Measurements from ENCODE around the gene LRRC47. TPM values are rescaled to one million over a fixed set of nuclear protein-coding genes. Genes with fewer than 3 reads are reported as not detected.
A peak's percentile ranks its signal among the peaks of the same experiment; 100 is the strongest.

The LRRC47 gene
- total RNA-seq, 1 donor from 2014 or later, result 57.9 TPM

DNA sequence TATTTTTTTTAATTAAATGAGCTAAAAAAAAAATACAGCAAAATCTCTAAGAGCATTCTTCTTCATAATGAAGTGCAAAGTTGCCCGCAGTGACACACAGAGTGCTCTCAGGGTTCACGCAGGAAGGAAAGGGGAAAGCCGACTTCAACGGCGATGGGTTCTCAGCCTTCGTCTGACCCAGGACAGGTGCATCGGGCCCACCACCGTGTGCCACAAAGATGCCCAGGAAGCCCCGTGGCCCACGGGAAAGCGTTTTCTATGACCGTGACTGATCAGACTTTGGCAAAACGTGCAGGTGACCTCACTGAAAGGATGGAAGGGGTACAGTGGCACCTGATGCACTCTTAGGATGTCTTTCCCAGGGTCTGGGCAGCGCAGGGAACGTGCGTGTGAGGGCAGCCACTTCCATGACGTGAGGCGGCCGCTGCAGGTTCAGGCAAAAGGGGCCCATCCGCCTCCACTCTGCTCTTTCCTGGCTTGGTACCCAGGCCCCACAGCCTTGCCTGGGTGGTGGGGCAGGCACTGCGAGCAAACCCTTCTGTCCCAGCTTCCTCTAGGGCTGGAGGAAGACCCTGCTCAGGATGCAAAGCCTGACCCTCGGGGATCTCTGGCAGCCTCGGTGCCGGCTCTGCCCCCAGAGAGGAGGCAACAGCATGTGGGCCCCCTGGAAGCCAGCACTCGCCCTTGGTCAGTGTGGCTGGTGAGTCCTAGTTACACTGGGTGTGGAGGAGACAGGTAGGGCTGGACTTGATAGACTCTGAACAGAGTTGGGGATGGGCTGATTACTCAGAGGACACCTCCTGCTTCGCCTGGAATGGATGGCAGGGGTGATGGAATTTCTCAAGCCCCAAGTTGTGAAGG is 8.3 kb downstream of the LRRC47 start:
- no peak overlapping the region for H3K4me3 Mint-ChIP-seq
- no peaks in the 10 kb centered on the region for H3K27me3 Mint-ChIP-seq (ENCODE audit: low read depth)
- peaks cover 7% of the 10 kb centered on the region for H3K36me3 Mint-ChIP-seq (ENCODE audit: low read depth)
- no peak for DNase-seq (ENCODE audit: low read depth, low spot score)
- no peaks in the 10 kb centered on the region for H3K9me3 Mint-ChIP-seq
- no peaks in the 10 kb centered on the region for H3K4me1 Mint-ChIP-seq
- H3K27ac Mint-ChIP-seq (ENCODE audit: unreplicated experiment), result peak overlapping the region; percentile 88
- no peak for TF ChIP-seq CTCF (conservative IDR thresholded peaks at IDR 0.05)

DNA sequence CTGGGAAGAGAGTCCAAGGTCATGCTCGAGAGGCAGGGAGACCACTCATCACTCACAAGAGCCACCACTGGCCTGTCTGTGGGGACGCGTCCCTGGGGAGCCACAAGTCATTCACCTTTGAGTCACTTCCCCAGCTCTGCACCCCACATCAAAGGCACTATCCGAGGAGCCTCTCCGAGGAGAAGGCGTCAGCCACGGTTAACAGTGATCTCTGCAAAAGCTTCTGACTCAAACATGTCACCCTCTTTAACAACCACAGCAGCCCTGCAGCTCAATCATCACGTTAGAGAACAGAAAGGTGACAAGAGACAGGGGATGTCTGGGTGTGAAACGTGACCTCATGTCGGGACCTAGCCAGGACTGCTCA is 9.0 kb downstream of the LRRC47 start:
- Mint-ChIP-seq H3K27ac (ENCODE audit: unreplicated experiment) (no peak overlapping the region), H3K27me3 (ENCODE audit: low read depth) (no peaks in the 10 kb centered on the region), H3K36me3 (ENCODE audit: low read depth) (peaks cover 7% of the 10 kb centered on the region), H3K9me3 (no peaks in the 10 kb centered on the region), H3K4me3 (no peak overlapping the region), H3K4me1 (no peaks in the 10 kb centered on the region)
- TF ChIP-seq CTCF (conservative IDR thresholded peaks at IDR 0.05), result no peak
- no peak for DNase-seq (ENCODE audit: low read depth, low spot score)

DNA sequence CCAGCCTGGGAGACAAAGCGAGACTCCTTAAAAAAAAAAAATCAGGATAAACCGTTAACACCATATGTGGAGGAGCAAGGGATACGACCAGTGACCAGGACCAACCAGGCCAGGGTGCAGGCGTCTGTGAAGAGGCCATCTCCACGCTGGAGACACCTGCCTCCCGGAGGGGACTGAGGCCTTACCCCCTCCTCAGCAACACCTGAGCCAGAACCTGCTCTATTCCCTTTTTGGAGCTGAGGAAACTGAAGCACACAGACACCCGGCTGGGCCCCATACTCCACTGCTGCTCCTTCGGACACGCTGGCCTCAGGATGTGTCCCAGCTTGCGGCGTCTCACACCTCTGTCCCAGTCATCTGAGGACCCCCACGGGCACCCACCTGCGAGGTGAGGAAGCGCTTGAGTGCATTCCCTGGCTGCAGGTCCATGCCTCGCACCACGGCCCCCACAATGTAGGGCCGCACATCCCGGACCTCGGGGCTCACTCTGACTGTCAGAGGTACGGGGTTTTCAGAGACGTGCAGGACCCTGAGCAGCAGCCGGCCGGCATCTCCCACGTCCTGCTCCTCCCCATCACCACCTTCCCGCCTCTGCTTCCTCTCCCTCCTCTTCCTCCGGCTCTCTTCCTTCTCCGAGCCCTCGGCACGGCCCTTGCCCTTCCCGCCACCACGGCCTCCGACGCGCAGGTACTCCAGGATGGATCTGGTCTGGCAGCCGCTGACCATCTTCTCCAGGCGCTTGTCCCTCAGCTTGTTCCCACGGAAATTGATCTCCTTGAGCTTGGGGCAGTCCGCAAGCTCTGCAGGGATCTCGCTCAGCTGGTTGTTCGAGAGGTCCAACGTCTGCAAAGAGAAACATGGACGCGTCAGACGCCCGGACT is 9.6 kb downstream of the LRRC47 start:
- Mint-ChIP-seq H3K9me3 (no peaks in the 10 kb centered on the region), H3K36me3 (ENCODE audit: low read depth) (peaks cover 7% of the 10 kb centered on the region), H3K27ac (ENCODE audit: unreplicated experiment) (no peak overlapping the region), H3K27me3 (ENCODE audit: low read depth) (no peaks in the 10 kb centered on the region), H3K4me3 (no peak overlapping the region), H3K4me1 (no peaks in the 10 kb centered on the region)
- DNase-seq (ENCODE audit: low read depth, low spot score), result no peak
- no peak for TF ChIP-seq CTCF (conservative IDR thresholded peaks at IDR 0.05)

DNA sequence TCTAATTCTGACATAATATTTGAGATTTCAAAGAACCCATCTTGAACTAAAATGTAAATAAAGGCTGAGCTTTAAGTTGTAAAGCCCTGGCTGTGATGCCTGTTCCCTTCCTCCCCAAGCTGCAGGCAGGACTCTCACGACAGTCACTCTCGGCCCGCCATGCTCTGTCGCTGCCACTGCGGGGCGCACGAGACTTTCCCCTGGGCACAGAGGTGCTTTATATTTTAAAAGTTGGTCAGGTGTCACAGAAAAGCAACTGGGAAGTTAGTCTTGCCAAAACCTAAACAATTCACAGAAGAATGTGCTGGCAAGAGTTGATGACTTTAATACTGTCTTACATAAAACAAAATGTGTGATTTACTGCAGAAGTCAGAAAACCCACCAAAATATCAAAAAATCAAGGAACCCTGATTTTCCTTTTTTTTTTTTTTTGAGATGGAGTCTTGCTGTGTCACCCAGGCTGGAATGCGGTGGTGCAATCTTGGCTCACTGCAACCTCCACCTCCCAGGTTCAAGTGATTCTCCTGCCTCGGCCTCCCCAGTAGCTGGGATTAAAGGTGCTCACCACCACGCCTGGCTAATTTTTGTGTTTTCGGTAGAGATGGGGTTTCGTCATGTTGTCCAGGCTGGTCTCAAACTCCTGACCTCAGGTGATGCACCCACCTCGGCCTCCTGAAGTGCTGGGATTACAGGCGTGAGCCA is 10.7 kb downstream of the LRRC47 start:
- Mint-ChIP-seq H3K36me3 (ENCODE audit: low read depth) (peaks cover 7% of the 10 kb centered on the region), H3K9me3 (no peaks in the 10 kb centered on the region), H3K27ac (ENCODE audit: unreplicated experiment) (no peak overlapping the region), H3K4me1 (no peaks in the 10 kb centered on the region), H3K27me3 (ENCODE audit: low read depth) (no peaks in the 10 kb centered on the region), H3K4me3 (peak overlapping the region; percentile 79)
- TF ChIP-seq CTCF (conservative IDR thresholded peaks at IDR 0.05), result peak; percentile 52
- peak; percentile 34 for DNase-seq (ENCODE audit: low read depth, low spot score)

DNA sequence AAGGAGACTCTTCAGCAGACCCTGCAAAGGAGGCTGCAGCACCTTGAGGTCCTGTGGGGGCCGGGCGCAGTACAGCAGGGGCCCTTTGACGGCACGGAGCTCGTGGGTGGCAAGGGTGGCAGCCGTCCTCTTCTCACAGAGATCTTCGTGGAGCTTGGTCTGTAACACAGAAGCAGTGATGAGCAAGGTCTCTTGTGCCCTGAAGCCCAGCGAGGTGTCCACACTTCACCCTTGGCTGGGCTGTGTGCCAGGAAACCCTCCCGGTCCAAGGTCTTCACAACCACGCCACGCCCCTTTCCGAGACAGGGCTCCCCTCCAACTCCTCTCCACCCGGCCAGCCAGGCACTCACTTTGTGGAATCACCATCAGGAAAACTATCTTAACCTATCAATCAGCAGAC is 11.3 kb downstream of the LRRC47 start:
- DNase-seq (ENCODE audit: low read depth, low spot score), result no peak
- Mint-ChIP-seq H3K4me1 (no peaks in the 10 kb centered on the region), H3K36me3 (ENCODE audit: low read depth) (peaks cover 11% of the 10 kb centered on the region), H3K9me3 (no peaks in the 10 kb centered on the region), H3K4me3 (peak overlapping the region; percentile 79), H3K27me3 (ENCODE audit: low read depth) (no peaks in the 10 kb centered on the region), H3K27ac (ENCODE audit: unreplicated experiment) (no peak overlapping the region)
- TF ChIP-seq CTCF (conservative IDR thresholded peaks at IDR 0.05), result no peak

Data from neural crest cell (in vitro differentiated cells).